ENCODE results near the gene PGGT1B.

The PGGT1B gene

GRCh38 chr5:115262321-115263077, at the start of gene PGGT1B:
Gene PGGT1B (minus strand): TSS chr5:115262877. CDS start chr5:115262851, 26 bp downstream.
- Histone ChIP-seq H3K9ac (ENCODE audit: low read depth, low read length) (peak within 1 kb of the TSS; percentile 89), H3K36me3 (ENCODE audit: insufficient read depth, low read length) (no peaks in the 10 kb centered on the region), H3K4me1 (ENCODE audit: insufficient read depth, low read length) (0 out of 2 replicates have a peak, but pooled peaks cover 5% of the 10 kb centered on the region), H3K9me3 (ENCODE audit: control insufficient read depth, insufficient read depth, low read length) (no peaks in the 10 kb centered on the region)

- H3K9ac ChIP-seq (ENCODE audit: low read depth, low read length): no peak overlapping the region
- no peaks in the 10 kb centered on the region for H3K4me1 ChIP-seq (ENCODE audit: insufficient read depth, low read length)
- H3K36me3 ChIP-seq (ENCODE audit: insufficient read depth, low read length): no peaks in the 10 kb centered on the region
- no peaks in the 10 kb centered on the region for H3K9me3 ChIP-seq (ENCODE audit: control insufficient read depth, insufficient read depth, low read length)
Measured at GRCh38 chr5:115309751-115310370, 47.2 kb upstream of the PGGT1B start.

- Histone ChIP-seq H3K4me1 (ENCODE audit: insufficient read depth, low read length) (no peaks in the 10 kb centered on the region), H3K9me3 (ENCODE audit: control insufficient read depth, insufficient read depth, low read length) (no peaks in the 10 kb centered on the region), H3K9ac (ENCODE audit: low read depth, low read length) (no peak overlapping the region), H3K36me3 (ENCODE audit: insufficient read depth, low read length) (no peaks in the 10 kb centered on the region)
Measured at GRCh38 chr5:115308815-115309214, 46.1 kb upstream of the PGGT1B start.

- Histone ChIP-seq H3K4me1 (ENCODE audit: insufficient read depth, low read length) (no peaks in the 10 kb centered on the region), H3K36me3 (ENCODE audit: insufficient read depth, low read length) (no peaks in the 10 kb centered on the region), H3K9ac (ENCODE audit: low read depth, low read length) (no peak overlapping the region), H3K9me3 (ENCODE audit: control insufficient read depth, insufficient read depth, low read length) (no peaks in the 10 kb centered on the region)
Measured at GRCh38 chr5:115306011-115306536, 43.4 kb upstream of the PGGT1B start.

GRCh38 chr5:115304496-115304895, 41.8 kb upstream of the PGGT1B start:
- Histone ChIP-seq H3K4me1 (ENCODE audit: insufficient read depth, low read length) (no peaks in the 10 kb centered on the region), H3K9me3 (ENCODE audit: control insufficient read depth, insufficient read depth, low read length) (no peaks in the 10 kb centered on the region), H3K36me3 (ENCODE audit: insufficient read depth, low read length) (no peaks in the 10 kb centered on the region), H3K9ac (ENCODE audit: low read depth, low read length) (no peak overlapping the region)

- no peaks in the 10 kb centered on the region for H3K9me3 ChIP-seq (ENCODE audit: control insufficient read depth, insufficient read depth, low read length)
- H3K4me1 ChIP-seq (ENCODE audit: insufficient read depth, low read length): 0 out of 2 replicates have a peak, but pooled peaks cover 6% of the 10 kb centered on the region
- H3K9ac ChIP-seq (ENCODE audit: low read depth, low read length): no peak overlapping the region
- H3K36me3 ChIP-seq (ENCODE audit: insufficient read depth, low read length): no peaks in the 10 kb centered on the region
Measured at GRCh38 chr5:115298811-115299210, 36.1 kb upstream of the PGGT1B start.

- Histone ChIP-seq H3K9ac (ENCODE audit: low read depth, low read length) (no peak overlapping the region), H3K4me1 (ENCODE audit: insufficient read depth, low read length) (0 out of 2 replicates have a peak, but pooled peaks cover 6% of the 10 kb centered on the region), H3K9me3 (ENCODE audit: control insufficient read depth, insufficient read depth, low read length) (no peaks in the 10 kb centered on the region), H3K36me3 (ENCODE audit: insufficient read depth, low read length) (no peaks in the 10 kb centered on the region)
Measured at GRCh38 chr5:115297031-115297430, 34.4 kb upstream of the PGGT1B start.

- Histone ChIP-seq H3K9ac (ENCODE audit: low read depth, low read length) (peak within 1 kb of the TSS; percentile 98), H3K9me3 (ENCODE audit: control insufficient read depth, insufficient read depth, low read length) (no peaks in the 10 kb centered on the region), H3K36me3 (ENCODE audit: insufficient read depth, low read length) (no peaks in the 10 kb centered on the region), H3K4me1 (ENCODE audit: insufficient read depth, low read length) (0 out of 2 replicates have a peak, but pooled peaks cover 6% of the 10 kb centered on the region)
Measured at GRCh38 chr5:115296124-115297022, 33.7 kb upstream of the PGGT1B start, which contains the start of gene CCDC112. Gene CCDC112 (minus strand): TSS chr5:115296654. CDS start chr5:115296543, 111 bp downstream.

GRCh38 chr5:115295777-115296123, 33.1 kb upstream of the PGGT1B start:
- 0 out of 2 replicates have a peak, but pooled peaks cover 6% of the 10 kb centered on the region for H3K4me1 ChIP-seq (ENCODE audit: insufficient read depth, low read length)
- H3K9ac ChIP-seq (ENCODE audit: low read depth, low read length): peak overlapping the region; percentile 98
- no peaks in the 10 kb centered on the region for H3K9me3 ChIP-seq (ENCODE audit: control insufficient read depth, insufficient read depth, low read length)
- H3K36me3 ChIP-seq (ENCODE audit: insufficient read depth, low read length): no peaks in the 10 kb centered on the region

- 0 out of 2 replicates have a peak, but pooled peaks cover 6% of the 10 kb centered on the region for H3K4me1 ChIP-seq (ENCODE audit: insufficient read depth, low read length)
- H3K9ac ChIP-seq (ENCODE audit: low read depth, low read length): no peak overlapping the region
- no peaks in the 10 kb centered on the region for H3K9me3 ChIP-seq (ENCODE audit: control insufficient read depth, insufficient read depth, low read length)
- H3K36me3 ChIP-seq (ENCODE audit: insufficient read depth, low read length): no peaks in the 10 kb centered on the region
Measured at GRCh38 chr5:115291397-115291796, 28.7 kb upstream of the PGGT1B start.

- Histone ChIP-seq H3K4me1 (ENCODE audit: insufficient read depth, low read length) (no peaks in the 10 kb centered on the region), H3K9ac (ENCODE audit: low read depth, low read length) (no peak overlapping the region), H3K36me3 (ENCODE audit: insufficient read depth, low read length) (no peaks in the 10 kb centered on the region), H3K9me3 (ENCODE audit: control insufficient read depth, insufficient read depth, low read length) (no peaks in the 10 kb centered on the region)
Measured at GRCh38 chr5:115289104-115289503, 26.4 kb upstream of the PGGT1B start.

- no peaks in the 10 kb centered on the region for H3K9me3 ChIP-seq (ENCODE audit: control insufficient read depth, insufficient read depth, low read length)
- H3K4me1 ChIP-seq (ENCODE audit: insufficient read depth, low read length): no peaks in the 10 kb centered on the region
- H3K36me3 ChIP-seq (ENCODE audit: insufficient read depth, low read length): no peaks in the 10 kb centered on the region
- H3K9ac ChIP-seq (ENCODE audit: low read depth, low read length): no peak overlapping the region
Measured at GRCh38 chr5:115284021-115284420, 21.3 kb upstream of the PGGT1B start.

- H3K4me1 ChIP-seq (ENCODE audit: insufficient read depth, low read length): no peaks in the 10 kb centered on the region
- H3K9ac ChIP-seq (ENCODE audit: low read depth, low read length): no peak overlapping the region
- no peaks in the 10 kb centered on the region for H3K9me3 ChIP-seq (ENCODE audit: control insufficient read depth, insufficient read depth, low read length)
- no peaks in the 10 kb centered on the region for H3K36me3 ChIP-seq (ENCODE audit: insufficient read depth, low read length)
Measured at GRCh38 chr5:115282131-115282530, 19.5 kb upstream of the PGGT1B start.

- H3K4me1 ChIP-seq (ENCODE audit: insufficient read depth, low read length): no peaks in the 10 kb centered on the region
- peaks cover 3% of the 10 kb centered on the region; the same call in 1 of the 2 replicates for H3K36me3 ChIP-seq (ENCODE audit: insufficient read depth, low read length)
- no peak overlapping the region for H3K9ac ChIP-seq (ENCODE audit: low read depth, low read length)
Measured at GRCh38 chr5:115274584-115274983, 11.9 kb upstream of the PGGT1B start.

More at GRCh38 chr5:115274584-115274983, 11.9 kb upstream of the PGGT1B start:
- no peaks in the 10 kb centered on the region for H3K9me3 ChIP-seq (ENCODE audit: control insufficient read depth, insufficient read depth, low read length)

Data from ES-I3 (cell line).